GM12801 (cell line): ENCODE data around the gene WT1.

ENCODE experiments used
- TF ChIP-seq, protein P1 (sequence below): IDR thresholded peaks from one replicate; pipeline ENCODE4 v1.5.1; 2011; ENCODE audit warnings: control low read depth; ENCODE audit not compliant: insufficient read length; ENCODE audit errors: extremely low read depth

Gene WT1

DNA sequence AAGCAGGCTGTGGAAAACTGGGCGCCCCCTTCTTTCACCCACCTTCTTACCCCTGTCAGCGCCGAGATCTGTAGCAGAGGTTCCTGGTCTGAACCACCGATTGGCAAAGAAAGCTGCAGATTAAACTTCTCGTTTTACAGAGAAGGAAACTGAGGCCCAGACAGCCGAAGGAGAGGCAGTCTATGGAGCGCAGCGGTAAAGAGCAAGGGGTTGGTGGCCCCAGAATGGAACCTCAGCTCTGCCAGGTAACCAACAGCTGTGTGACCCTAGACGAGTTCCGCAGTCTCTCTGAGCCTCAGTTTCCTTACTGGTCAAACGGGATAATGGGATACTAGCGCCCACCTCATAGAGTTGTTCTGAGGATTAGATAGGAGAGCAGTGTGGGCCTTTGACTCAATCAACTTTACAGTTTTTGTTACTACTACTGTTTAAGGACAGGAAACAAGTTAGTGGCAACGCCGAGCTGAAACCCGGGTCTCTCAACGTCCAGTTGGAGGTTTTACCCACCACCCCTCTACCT lies 3.1 kb upstream of the WT1 start:
- TF ChIP-seq, protein P1, sequence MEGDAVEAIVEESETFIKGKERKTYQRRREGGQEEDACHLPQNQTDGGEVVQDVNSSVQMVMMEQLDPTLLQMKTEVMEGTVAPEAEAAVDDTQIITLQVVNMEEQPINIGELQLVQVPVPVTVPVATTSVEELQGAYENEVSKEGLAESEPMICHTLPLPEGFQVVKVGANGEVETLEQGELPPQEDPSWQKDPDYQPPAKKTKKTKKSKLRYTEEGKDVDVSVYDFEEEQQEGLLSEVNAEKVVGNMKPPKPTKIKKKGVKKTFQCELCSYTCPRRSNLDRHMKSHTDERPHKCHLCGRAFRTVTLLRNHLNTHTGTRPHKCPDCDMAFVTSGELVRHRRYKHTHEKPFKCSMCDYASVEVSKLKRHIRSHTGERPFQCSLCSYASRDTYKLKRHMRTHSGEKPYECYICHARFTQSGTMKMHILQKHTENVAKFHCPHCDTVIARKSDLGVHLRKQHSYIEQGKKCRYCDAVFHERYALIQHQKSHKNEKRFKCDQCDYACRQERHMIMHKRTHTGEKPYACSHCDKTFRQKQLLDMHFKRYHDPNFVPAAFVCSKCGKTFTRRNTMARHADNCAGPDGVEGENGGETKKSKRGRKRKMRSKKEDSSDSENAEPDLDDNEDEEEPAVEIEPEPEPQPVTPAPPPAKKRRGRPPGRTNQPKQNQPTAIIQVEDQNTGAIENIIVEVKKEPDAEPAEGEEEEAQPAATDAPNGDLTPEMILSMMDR = no peak

DNA sequence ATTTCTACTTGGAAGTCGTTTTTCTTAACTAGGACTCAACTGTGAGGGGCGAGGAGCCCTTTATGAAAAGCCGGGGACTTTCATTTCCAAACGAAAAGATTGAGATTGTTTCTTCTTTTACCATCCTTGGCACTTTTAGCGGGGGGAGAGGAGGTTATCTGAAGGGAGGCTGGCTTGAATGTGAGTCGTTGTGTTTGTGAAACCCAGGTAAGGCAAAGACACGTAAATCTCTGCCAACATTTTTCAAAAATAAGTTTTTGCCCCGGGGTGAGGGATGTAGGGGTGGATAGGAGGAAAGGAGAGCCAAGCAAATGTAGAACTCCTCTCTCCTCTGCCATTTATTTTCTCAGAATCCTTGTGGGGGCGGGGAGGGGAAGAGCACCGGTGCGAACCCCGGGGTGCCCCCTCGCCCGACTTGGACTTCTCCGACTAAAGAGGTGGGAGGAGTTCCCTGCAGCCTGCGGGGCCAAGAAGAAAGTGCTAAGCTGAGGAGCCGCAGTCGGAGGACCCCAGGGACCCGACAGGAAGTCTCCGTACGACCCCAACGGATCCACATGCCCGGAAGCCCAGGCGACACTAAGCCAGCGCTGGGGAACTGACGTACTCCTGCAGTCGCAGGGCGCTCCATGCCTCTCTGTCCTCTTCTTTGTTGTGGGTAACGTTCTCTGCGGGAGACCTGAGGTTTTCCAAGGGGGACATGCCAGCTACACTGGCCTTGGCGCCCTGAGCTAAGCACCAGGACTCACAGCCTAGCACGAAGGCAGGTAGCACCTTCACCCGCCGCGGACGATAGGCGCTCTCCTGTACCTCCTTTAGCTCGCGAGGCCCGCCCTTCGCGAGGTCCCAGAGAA lies 2.4 kb upstream of the WT1 start:
- TF ChIP-seq, protein P1 = no peak

DNA sequence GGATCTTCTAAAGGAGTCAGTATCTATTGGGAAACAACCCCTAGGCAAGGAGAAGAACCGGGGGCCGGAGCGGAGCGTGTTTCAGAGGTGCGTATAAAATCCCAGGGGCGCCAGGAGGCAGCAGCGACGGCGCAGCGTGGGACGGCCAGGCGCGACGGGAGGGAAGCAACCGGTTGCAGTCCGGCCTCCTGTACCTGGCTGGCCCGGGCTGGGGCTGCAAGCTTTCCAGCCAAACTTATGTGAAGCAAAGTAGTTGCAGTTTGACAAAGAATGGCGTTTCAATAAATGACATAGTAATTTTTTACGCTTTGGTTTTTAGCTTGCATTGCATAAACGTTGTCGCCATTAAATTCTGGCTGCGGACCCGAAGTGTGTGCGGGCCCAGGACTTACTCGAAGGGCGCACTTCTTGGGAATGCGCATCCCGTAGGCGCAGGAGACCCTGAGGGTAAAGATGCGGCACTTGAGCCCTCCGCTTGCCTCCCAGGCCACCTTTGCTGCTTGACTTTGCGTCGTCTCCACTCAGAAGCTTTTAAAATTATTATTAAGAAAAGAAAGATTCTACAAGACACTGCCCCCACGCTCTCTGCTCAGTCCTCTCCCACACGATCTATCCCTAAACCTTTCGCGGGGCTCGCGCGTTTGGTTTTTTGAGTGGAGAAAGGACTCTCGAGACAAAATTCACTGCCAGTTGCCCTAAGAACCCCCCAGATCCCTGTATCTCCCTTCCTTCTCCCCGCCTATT lies 1.6 kb upstream of the WT1 start:
- TF ChIP-seq, protein P1 = no peak

DNA sequence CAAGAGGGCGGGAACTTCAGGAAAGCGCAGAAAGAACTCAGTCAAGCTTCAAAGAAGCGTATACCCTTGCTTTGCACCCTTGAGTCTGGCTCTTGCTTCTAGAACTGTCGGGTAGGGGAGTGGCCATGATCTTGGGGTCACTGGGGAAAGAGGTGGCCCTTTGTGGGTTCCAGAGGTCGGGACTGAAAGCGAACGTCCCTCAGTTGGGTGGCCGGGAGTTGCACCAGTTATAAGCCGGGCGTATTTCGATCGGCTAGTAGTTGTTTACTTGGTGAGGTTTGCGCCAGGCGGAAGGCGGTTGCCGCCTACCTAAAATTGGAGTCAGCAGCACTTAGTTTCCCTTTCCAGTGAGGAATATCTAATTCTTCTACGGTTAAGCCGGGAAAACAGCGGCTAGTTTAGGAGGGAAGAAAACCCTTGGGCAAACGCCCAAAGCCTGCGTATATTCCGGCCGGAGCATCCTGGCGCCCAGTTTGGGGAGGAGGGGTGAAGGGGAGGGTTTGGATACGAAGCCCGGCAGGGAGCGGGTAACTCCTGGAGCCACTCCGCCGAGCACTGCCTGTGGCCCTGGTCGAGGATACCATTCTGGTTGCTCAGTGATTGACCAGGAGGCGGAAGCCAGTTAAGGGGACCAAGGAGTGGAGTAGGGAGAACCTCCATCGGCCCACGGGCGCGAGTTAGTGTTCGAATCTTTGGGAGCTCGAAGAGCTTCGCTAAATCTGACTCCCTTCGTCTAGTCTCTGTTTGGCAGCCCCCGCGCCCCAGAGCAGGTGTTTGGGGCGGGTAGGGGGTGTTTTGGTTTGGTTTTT lies 807 bp upstream of the WT1 start:
- TF ChIP-seq, protein P1 = no peak

DNA sequence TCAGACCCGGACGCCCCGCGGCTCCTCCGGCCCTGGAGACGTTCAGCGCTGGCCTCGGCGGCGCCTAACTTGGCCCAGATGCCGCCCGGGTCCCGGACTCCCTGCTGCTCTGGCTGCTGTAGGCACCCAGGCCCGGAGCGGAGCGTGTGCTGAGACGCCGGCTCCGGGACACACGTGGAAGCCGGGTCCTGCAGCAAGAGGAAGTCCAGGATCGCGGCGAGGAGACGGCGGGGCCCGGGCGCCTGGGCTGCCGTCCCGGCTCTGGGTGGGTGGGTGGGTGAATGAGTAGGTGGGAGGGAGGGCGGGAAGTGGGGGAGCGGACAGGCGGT lies 223 bp downstream of the WT1 start:
- TF ChIP-seq, protein P1 = no peak

DNA sequence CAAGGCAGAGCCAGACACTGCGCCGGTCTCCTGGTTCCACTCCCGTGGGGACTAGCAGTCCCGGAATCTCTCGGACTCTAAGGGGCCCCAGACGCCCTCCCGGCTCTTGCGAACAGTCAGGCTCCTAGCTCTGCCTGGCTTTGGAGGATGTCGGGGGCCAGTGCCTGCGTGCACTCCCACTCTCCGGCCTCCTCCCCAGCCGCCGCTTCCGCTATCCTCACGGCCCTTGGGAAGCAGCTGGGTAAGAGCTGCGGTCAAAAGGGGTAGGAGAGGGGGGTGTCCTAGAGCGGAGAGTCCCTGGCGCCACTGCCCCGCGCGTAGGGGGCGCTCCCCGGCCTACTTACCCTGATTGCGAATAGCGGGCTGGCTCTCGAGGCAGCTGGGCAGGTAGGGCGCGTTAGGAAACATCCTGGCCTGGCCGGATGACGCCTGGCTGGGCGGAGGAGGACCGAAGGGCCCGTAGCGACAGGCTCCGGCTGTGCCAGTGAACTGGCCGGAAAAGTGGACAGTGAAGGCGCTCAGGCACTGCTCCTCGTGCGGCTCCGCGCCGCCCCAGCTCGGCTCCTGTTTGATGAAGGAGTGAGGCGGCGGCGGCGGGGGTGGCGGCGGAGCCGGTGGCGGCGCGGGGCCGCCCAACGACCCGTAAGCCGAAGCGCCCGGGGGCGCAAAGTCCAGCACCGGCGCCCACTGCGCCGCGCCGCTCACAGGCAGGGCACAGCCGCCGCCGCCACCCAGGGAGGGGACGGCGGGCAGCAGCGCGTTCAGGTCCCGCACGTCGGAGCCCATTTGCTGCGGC lies 785 bp downstream of the WT1 start:
- TF ChIP-seq, protein P1 = no peak
